Pulmonary artery endothelial cell (primary cell): ENCODE data around the gene COMMD9. TPM values are rescaled to one million over a fixed set of nuclear protein-coding genes. Genes with fewer than 3 reads are reported as not detected.

Experiments
- DNase-seq: peaks from one replicate; pipeline ENCODE4 v3.0.0-alpha.2; 2011; ENCODE audit warnings: low read depth, low spot score
- total RNA-seq: library from RNA; depleted of rRNA; stranded (reverse); fragments of >200 nt; gene quantifications from 2 replicates; pipeline ENCODE4 v1.2.3, GENCODE V29; 2014

COMMD9 gene
- total RNA-seq, 1 donor from 2014 or later = 22.3 TPM

- DNase-seq = no peak
Measured at GRCh38 chr11:36257351-36257750, 31.9 kb downstream of the COMMD9 start.

- no peak for DNase-seq
Measured at GRCh38 chr11:36254713-36255112, 34.5 kb downstream of the COMMD9 start.

- DNase-seq = no peak
Measured at GRCh38 chr11:36253238-36253637, 36.0 kb downstream of the COMMD9 start.

- DNase-seq = no peak
Measured at GRCh38 chr11:36251823-36252222, 37.4 kb downstream of the COMMD9 start.

- DNase-seq = no peak
Measured at GRCh38 chr11:36249246-36249645, 40.0 kb downstream of the COMMD9 start.

GRCh38 chr11:36248436-36248835 is 40.8 kb downstream of the COMMD9 start:
- DNase-seq = no peak

GRCh38 chr11:36247493-36247892 is 41.7 kb downstream of the COMMD9 start:
- no peak for DNase-seq

GRCh38 chr11:36243641-36244040 is 45.6 kb downstream of the COMMD9 start:
- no peak for DNase-seq

- DNase-seq = no peak
Measured at GRCh38 chr11:36241497-36241896, 47.7 kb downstream of the COMMD9 start.

- DNase-seq = no peak
Measured at GRCh38 chr11:36240801-36241200, 48.4 kb downstream of the COMMD9 start.

GRCh38 chr11:36240173-36240572 is 49.1 kb downstream of the COMMD9 start:
- no peak for DNase-seq

- no peak for DNase-seq
Measured at GRCh38 chr11:36239636-36240035, 49.6 kb downstream of the COMMD9 start.

- no peak for DNase-seq
Measured at GRCh38 chr11:36238881-36239280, 50.3 kb downstream of the COMMD9 start.

- no peak for DNase-seq
Measured at GRCh38 chr11:36238036-36238631, 51.1 kb downstream of the COMMD9 start.

GRCh38 chr11:36237391-36237790 is 51.8 kb downstream of the COMMD9 start:
- peak; percentile 17 for DNase-seq

GRCh38 chr11:36235750-36236149 is 53.5 kb downstream of the COMMD9 start:
- DNase-seq = no peak

GRCh38 chr11:36234825-36235224 is 54.4 kb downstream of the COMMD9 start:
- DNase-seq = no peak

- DNase-seq = peak; percentile 72
Measured at GRCh38 chr11:36233204-36233603, 56.0 kb downstream of the COMMD9 start.

GRCh38 chr11:36230779-36231699 is 58.2 kb downstream of the COMMD9 start:
- peak; percentile 7 for DNase-seq

- no peak for DNase-seq
Measured at GRCh38 chr11:36229091-36229705, 60.0 kb downstream of the COMMD9 start.

- DNase-seq = no peak
Measured at GRCh38 chr11:36228689-36229088, 60.5 kb downstream of the COMMD9 start.

GRCh38 chr11:36227044-36227443 is 62.2 kb downstream of the COMMD9 start:
- no peak for DNase-seq
